NOMO-1 treated with dmso at 0.1 percent for 144 hours (cell line): Measurements from ENCODE around the gene CDK15.

Experiments
- DNase-seq: peaks from one replicate; lab custom pipeline; 2025; ENCODE audit not compliant: unreplicated experiment; lab: John Stamatoyannopoulos, UW

CDK15 gene

GRCh38 chr2:201906777-201907562, 100.6 kb downstream of the CDK15 start:
- DNase-seq = no peak

DNA sequence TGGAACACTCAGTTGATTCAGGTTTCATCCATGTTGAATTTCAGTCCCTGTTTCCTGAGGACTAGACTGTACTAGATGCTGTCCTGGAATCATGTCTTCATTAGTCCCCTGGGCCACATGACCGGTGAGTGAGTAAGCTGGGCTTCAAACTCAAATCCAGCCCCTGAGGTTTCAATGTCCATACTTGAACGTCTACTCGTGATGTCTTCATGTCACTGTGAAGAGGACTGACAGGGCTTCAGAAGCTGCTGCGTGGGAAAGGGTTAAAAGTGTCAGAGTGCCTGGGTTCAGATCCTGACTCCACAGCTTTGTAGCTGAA, 101.2 kb downstream of the CDK15 start:
- DNase-seq = no peak

DNA sequence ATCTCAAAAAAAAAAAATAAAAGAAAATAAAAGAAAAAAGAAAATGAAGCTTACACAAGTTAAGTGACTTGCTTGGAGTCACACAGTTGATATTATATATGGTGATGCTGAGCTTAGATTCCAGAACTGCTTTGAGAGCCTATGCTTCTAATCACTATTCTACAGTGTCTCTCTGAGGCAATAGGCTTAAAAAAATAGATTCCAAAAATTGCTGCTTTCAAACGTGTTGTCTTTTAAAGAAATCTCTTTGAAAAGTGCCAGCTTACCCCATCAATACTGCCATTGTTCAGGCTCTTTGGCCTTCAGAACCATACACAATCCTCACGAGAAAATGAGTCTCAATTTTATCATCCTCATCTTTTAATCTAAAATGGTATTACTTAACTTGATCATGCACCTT, 102.6 kb downstream of the CDK15 start:
- no peak for DNase-seq

DNA sequence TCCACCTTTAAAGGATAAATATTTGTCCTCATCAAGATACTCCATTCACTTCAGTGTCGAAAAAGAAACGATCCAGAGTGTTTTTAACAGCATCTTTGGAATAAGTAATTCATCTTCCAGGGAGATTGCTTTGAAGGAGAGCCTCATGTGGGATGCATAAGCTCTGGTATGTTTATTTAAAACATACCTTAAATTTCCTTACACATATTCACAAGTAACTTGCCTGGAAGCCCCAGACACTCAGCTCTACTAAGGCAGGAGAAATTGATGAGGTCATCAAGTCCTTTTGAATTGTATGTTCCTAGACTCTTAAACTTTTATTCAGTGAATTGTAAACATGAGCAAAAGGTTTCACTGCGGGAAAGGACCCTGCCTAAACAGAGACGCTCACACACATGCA, 103.0 kb downstream of the CDK15 start:
- no peak for DNase-seq

DNA sequence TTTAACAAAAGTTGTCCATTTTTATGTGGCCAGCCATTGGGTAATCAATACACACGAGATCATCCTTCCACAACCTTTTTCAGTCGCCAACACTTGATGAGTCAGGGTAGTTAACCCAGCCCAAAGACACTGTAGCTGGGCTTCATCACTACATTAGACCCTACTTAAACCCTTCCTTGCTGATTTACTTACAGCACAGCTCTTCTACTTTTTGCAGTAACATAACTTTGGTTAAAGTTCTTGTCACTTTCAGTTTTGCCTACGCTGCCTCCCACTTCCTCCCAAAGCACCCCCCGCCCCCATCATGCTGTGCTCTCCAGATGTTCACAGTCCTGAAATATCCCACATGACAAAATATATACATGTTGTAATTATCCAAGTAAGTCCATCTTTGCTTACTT, 103.6 kb downstream of the CDK15 start:
- DNase-seq = peak; percentile 0

GRCh38 chr2:201911372-201911771, 105.0 kb downstream of the CDK15 start:
- no peak for DNase-seq

DNA sequence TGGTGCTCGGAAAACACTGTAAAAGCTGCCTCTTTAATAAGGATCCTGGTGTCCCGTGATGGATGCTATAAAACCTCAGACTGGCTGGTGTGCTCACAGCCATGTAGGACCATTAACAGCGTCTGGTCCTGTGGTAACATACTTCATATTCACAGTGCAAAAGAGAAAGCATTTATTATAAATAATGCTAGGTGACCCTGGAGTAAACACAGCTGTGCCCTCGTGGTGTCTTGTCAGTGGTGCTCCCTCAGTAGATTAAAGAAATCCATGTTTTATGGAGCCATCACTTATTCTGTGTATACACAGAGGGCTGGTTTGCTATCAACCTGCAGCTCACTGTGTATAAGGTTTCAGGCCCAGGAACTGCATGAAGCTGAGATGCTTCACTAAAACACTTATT, 106.9 kb downstream of the CDK15 start:
- no peak for DNase-seq

GRCh38 chr2:201915446-201915845, 109.1 kb downstream of the CDK15 start:
- DNase-seq = peak; percentile 6

GRCh38 chr2:201916565-201916964, 110.2 kb downstream of the CDK15 start:
- DNase-seq = no peak

GRCh38 chr2:201918616-201919307, 112.4 kb downstream of the CDK15 start:
- DNase-seq = no peak

DNA sequence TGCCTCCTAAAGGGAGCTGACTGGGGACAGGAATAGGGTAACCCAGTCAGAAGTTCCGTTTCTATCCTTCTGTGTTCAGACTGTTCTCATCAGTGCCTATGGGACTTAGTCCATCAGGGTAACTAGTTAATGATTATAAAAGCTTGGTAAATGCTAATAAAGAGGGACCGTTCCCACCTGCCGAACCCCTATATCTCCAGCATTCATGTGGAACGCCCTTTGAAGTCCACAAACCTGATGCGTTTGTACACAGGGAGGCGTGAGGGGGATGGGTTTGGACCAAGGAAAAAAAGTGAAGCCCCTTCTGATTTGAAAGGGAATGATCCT, 112.9 kb downstream of the CDK15 start:
- DNase-seq = no peak

- no peak for DNase-seq
Observed at GRCh38 chr2:201923436-201924328, 117.3 kb downstream of the CDK15 start.

GRCh38 chr2:201924453-201924852, 118.1 kb downstream of the CDK15 start:
- no peak for DNase-seq

DNA sequence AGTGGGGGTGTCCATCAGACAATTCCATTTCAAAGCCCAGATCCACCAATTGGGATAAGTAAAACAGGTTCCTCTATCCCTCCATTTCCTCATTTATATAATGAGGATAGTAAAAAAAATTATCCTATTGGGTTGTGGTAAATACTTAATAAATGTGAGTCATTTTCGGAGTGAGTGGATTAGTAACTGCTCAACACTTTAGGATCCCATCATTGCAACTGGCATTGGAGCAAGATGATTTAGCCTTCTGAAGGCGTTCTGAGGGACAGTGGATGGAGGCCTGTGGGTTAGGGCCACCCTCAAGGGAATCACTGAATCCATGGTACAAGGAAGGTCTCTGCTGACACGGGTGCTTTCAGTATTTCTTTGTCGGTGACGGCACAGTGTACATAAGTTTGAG, 118.7 kb downstream of the CDK15 start:
- DNase-seq = no peak

GRCh38 chr2:201926067-201926466, 119.7 kb downstream of the CDK15 start:
- no peak for DNase-seq

- DNase-seq = no peak
Observed at GRCh38 chr2:201928363-201928762, 122.0 kb downstream of the CDK15 start.

DNA sequence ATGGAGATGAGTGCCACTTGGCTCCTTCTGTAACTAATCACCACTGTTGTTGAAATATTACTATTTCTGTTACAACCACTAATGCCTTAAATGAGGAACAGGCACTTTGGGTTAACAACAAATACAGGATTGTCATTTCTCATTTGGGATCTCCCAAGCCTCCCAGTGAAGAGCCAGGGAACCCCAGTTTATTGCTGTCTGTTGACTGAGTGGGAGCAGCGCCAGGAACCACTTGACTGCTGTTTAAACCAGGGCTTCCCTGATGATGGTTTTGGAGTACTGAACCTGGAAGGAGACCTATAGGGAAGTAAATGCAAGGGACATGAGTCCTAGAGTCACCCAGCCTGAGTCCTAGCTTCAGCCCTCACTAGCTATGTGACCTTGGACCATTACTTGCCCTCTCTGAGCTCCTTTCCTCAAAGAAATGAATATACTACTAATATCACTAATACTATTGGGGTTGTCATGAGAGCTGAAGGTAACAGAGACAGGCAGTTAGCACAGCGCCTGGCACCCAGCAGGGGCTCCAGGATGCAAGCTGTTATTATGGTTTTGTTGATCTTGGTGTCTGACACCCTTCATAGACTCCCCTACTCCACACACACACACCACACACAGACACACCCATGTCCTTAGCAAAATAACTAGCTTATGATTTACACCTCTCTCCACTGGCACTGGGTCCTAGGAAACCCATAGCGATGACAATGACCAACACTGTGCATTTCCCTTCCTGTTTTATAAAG, 123.1 kb downstream of the CDK15 start:
- no peak for DNase-seq

DNA sequence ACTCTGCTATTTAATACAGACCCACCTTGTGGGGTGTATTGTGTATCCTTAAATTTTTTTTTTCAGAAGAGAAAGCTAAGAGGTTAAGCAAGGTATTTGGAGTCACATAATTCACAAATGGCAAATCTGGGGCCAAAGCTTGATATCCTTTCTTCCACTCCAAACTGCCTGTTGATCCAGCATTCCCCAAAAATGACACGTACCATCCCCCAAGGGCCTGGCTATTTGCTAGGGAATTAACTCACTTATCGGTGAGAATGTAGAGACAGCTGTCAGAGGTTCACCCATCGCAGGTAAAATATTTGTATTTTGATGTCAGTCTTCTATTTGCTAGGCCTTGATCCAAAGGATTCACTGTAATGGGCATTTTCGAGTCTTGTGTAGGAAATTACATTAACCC, 123.7 kb downstream of the CDK15 start:
- DNase-seq = no peak

DNA sequence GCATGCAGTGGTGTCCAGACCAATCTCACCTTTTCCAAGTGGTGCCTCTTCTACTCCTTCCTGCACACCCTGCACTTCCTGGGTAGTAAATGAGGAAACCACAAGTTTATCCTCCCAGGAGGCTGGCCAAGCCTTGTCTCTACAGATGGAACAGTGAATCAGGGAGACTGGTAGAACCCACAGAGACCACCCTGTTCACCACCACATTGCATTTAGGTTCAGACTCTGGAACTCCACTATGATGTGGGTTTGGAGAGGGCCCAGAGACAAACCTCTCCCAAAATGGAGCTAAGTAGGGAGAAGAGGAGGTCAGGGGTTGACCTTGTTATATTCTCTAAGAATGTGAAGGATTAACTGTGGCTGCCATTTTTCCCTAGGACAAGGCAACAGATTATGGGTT, 124.5 kb downstream of the CDK15 start:
- no peak for DNase-seq

- no peak for DNase-seq
Observed at GRCh38 chr2:201931475-201931874, 125.1 kb downstream of the CDK15 start.

GRCh38 chr2:201931951-201932350, 125.6 kb downstream of the CDK15 start:
- DNase-seq = no peak
